ENCODE data around the gene ADPGK.

GRCh38 chr15:72796210-72796514 lies 12.6 kb upstream of the ADPGK start:
- TF ChIP-seq, protein P1, sequence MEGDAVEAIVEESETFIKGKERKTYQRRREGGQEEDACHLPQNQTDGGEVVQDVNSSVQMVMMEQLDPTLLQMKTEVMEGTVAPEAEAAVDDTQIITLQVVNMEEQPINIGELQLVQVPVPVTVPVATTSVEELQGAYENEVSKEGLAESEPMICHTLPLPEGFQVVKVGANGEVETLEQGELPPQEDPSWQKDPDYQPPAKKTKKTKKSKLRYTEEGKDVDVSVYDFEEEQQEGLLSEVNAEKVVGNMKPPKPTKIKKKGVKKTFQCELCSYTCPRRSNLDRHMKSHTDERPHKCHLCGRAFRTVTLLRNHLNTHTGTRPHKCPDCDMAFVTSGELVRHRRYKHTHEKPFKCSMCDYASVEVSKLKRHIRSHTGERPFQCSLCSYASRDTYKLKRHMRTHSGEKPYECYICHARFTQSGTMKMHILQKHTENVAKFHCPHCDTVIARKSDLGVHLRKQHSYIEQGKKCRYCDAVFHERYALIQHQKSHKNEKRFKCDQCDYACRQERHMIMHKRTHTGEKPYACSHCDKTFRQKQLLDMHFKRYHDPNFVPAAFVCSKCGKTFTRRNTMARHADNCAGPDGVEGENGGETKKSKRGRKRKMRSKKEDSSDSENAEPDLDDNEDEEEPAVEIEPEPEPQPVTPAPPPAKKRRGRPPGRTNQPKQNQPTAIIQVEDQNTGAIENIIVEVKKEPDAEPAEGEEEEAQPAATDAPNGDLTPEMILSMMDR (conservative IDR thresholded peaks at IDR 0.05; ENCODE audit: low read depth, low read length): no peak
- TF ChIP-seq EZH2 (IDR thresholded peaks at IDR 0.05; ENCODE audit: borderline replicate concordance, low read depth, low read length, poor library complexity, severe bottlenecking): no peak

Data from A673 (cell line).